Stimulated activated CD4-positive, alpha-beta T cell treated with anti-CD3 and anti-CD28 coated beads, Interleukin-15, amount 100 ng/mL, for 24 hours (primary cell): ENCODE data around the gene PLCH1.

Experiments used
- DNase-seq: peaks from one replicate; pipeline ENCODE4 v3.0.0-alpha.2; 2020

The PLCH1 gene

GRCh38 chr3:155744010-155744625, 753 bp downstream of the PLCH1 start:
- peak; percentile 71 for DNase-seq

- no peak for DNase-seq
Observed at GRCh38 chr3:155743606-155744005, 1.3 kb downstream of the PLCH1 start.

- DNase-seq, result no peak
Observed at GRCh38 chr3:155742349-155742965, 2.4 kb downstream of the PLCH1 start.

GRCh38 chr3:155741603-155742002, 3.3 kb downstream of the PLCH1 start:
- no peak for DNase-seq

- DNase-seq, result no peak
Observed at GRCh38 chr3:155741101-155741500, 3.8 kb downstream of the PLCH1 start.

GRCh38 chr3:155739154-155739553, 5.7 kb downstream of the PLCH1 start:
- DNase-seq, result no peak

GRCh38 chr3:155738580-155739076, 6.2 kb downstream of the PLCH1 start:
- no peak for DNase-seq

- DNase-seq, result no peak
Observed at GRCh38 chr3:155737844-155738460, 6.9 kb downstream of the PLCH1 start.

- no peak for DNase-seq
Observed at GRCh38 chr3:155736381-155736780, 8.5 kb downstream of the PLCH1 start.

- DNase-seq, result no peak
Observed at GRCh38 chr3:155730843-155731242, 14.0 kb downstream of the PLCH1 start.

GRCh38 chr3:155727836-155728235, 17.0 kb downstream of the PLCH1 start:
- DNase-seq, result no peak

GRCh38 chr3:155714295-155714718, 30.6 kb downstream of the PLCH1 start:
- DNase-seq, result no peak

- no peak for DNase-seq
Observed at GRCh38 chr3:155712008-155712407, 32.9 kb downstream of the PLCH1 start.

- no peak for DNase-seq
Observed at GRCh38 chr3:155704771-155705559, 39.9 kb downstream of the PLCH1 start.

GRCh38 chr3:155704061-155704460, 40.8 kb downstream of the PLCH1 start:
- DNase-seq, result no peak

- no peak for DNase-seq
Observed at GRCh38 chr3:155702745-155703591, 41.9 kb downstream of the PLCH1 start.

GRCh38 chr3:155701882-155702465, 42.9 kb downstream of the PLCH1 start:
- no peak for DNase-seq

- DNase-seq, result no peak
Observed at GRCh38 chr3:155697542-155697941, 47.3 kb downstream of the PLCH1 start.

- DNase-seq, result no peak
Observed at GRCh38 chr3:155690921-155691320, 54.0 kb downstream of the PLCH1 start.

GRCh38 chr3:155688481-155688880, 56.4 kb downstream of the PLCH1 start:
- DNase-seq, result no peak

GRCh38 chr3:155683344-155683720, 61.5 kb downstream of the PLCH1 start:
- no peak for DNase-seq
